Activated CD8-positive, alpha-beta memory T cell treated with anti-CD3 and anti-CD28 coated beads, Interleukin-2, amount 50 U/mL, for 24 hours (primary cell): ENCODE data around the gene RGS7.
"Not testable (repeated sequence)": the region's sequence is repeated elsewhere in the genome, so short reads cannot be mapped to it uniquely, and the experiment has no call there.

ENCODE experiments used
- DNase-seq: peaks from one replicate; pipeline ENCODE4 v3.0.0-alpha.2; 2020; ENCODE audit errors: extremely low read depth

The RGS7 gene

DNA sequence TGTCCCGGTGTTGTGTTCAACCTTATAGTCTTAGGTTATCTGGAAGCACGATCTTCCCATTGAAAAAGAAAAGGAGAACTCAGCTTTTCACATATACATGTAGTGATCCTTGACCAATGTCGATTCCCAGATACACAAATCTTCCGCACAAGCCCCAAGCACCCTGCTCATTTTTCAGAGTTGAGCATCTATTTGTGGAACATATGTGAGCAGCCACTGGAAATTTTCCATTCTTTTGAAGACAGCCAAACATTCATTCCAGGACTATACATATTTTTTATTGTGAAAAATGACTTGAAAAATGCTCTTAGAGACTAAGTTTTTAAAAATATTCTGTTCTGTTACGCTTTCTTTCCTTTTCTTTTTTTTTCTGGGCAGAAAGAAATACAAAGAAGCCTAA is 371.9 kb downstream of the RGS7 start:
- no peak for DNase-seq

DNA sequence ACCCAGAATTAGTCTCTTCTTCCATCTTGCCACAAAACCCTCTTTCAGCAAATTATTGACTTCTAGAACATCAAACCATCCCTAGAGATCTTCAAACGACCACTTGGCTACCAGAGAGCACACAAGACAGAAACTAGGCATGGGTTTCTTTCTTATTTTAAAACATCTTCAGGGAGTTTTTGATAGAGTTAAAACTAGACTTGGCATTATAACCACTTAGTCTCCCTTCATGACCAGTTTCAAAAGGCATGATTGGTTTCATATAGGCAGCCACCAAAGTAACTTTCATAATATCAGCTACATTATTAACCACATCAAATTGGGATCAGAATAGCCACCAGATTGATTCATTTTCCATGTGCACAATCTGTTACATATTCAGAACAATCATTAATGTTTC is 376.7 kb downstream of the RGS7 start:
- DNase-seq = no peak

DNA sequence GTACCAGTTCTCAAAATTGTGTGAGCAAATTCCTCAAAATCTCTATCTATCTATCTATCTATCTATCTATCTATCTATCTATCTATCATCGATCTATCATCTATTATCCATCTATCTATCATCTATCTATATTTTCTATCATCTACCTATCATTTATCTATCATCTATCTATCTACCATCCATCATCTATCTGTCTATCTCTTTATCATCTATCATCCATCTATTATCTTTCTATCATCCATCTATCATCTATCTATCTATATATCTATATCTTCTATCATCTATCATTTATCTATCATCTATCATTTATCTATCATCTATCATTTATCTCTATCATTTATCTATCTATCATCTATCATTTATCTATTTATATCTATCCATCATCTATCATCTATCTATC is 380.3 kb downstream of the RGS7 start:
- DNase-seq = no peak

DNA sequence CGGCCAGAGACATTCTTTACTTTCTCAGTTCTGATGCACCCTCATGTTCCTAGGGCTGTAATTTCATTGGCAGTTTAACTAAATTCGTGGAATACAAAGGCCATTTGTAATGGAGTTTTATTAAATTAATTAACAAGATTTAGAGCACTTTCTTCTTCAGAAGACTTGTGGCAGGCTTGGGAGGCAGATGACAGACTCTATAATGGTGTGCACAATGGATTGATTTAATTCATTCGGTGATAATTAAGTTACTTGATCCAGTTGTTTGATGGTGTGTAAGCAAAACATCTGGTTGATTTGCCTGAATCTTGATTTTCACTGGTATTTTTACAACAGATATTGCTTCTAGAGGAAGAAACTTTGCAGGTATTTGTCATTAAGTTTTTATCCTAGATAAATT is 383.1 kb downstream of the RGS7 start:
- no peak for DNase-seq

DNA sequence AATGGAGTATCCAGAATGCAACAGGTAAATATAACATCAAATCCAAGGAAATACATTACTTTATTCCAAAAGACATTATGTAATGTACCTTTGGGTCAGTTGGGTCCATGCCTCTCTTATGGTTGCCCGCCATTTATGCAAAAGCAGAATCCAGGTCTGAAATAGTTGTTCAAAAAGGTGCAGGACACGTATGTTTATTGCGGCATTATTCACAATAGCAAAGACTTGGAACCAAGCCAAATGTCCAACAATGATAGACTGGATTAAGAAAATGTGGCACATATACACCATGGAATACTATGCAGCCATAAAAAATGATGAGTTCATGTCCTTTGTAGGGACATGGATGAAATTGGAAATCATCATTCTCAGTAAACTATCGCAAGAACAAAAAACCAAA is 384.9 kb downstream of the RGS7 start:
- DNase-seq = not testable (repeated sequence)

DNA sequence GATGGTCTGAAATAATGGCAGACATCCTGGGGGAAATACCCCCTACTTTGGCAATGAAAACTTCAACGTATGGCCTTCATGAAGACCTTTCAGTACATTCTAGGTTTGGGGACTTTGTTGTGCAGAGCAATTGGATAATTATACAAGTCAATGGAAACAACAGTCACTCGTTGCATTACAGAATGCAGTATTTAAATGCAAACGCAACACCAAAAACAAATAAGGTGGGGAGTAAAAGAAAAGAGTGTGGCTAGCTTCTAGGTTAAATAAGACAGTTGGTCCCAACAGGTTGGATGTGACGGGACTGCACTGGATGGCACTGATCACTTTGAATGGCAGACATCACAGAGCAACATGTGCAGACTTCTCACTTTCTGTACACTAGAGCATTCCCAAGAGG is 386.8 kb downstream of the RGS7 start:
- no peak for DNase-seq

DNA sequence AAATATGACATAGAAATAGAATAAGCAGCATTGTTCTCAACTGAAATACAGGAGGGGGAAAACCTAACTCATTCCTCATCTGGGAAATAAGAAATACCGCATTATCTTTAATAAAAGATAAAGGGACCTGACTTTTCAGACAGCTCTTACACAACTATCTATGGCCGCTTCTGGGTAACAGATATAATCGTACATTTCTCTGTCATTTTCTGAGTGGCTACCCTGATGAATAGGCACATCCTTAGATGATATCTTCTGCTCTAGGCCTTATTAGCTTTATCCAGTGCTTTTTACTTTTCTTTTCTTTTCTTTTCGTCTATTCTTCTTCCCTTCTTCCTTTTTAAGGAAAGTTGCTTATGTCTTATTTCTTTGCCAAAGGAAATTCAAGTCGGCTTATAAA is 388.1 kb downstream of the RGS7 start:
- DNase-seq = no peak

DNA sequence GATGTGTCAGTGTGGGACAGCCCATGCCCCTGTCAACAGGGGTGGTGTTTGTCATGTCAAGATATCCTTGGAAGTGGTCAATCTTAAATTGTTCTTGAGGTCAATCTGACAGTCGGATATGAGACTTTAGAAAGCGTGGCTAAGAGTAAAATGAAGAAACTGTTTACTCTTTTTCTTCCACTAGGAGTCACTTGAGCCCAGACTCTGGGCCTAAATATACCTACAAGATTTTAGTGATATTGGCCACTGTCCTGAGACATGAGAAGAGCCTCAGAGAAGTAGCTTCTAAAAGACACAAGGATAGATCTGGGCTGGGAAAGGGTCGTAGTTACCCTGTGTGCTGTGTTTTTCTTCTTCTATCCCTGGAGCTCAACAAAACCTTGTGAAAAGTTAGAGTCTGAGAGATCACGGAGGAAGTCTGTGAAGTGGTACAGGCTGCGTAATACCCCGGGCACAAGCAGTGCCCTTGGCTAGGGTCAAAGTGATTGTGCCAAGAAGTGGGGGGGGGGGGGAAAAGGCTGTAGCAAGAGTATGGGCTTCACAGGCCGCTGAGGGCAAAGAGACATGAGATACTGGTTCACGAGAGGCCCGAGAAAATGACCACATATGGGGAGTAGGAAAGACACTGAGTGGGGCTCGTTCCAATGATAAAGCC is 389.8 kb downstream of the RGS7 start:
- DNase-seq = no peak

DNA sequence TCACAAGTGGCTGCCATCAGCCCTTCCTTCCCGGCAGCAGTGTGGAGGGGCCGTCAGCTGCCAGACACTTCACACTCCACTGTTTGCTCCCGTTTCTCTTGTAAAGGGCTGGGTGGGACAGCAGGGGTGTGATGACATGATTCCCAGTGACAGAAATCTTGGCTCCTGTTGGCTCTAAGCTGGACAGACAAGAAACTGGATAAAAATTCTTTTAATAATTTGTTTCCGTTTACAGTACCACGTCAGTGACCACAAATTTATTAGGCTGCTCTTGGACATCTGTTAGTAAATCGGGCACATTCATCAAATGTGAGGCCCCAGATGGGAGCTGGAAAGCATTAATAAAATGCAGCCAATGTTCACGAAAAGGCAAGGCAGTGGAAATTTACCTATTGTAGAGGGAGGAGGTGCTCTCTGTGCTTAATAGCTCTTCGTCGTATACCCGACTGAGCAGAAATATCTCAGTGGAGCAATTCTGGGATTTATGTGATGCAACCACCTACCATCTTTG is 391.4 kb downstream of the RGS7 start:
- DNase-seq = no peak

DNA sequence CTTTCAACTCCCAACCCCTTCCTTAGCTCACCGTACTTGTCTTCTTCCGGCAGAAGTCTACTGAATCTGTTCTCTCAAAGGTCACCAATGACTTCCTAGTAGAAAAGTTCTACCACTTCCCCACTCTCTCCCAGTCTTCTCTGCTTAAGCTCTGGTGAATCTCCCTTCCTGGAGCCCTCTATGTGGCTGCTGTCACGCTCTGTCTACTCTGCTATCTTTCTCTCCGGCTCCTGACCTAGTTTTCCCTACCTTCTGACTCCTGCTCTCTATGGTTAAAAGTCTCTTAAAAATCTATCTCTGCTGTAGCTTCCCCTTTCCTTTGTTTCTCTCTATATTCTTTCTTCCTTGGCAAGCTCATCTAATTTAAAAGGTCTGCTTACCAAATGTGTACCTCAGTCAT is 394.9 kb downstream of the RGS7 start:
- no peak for DNase-seq

DNA sequence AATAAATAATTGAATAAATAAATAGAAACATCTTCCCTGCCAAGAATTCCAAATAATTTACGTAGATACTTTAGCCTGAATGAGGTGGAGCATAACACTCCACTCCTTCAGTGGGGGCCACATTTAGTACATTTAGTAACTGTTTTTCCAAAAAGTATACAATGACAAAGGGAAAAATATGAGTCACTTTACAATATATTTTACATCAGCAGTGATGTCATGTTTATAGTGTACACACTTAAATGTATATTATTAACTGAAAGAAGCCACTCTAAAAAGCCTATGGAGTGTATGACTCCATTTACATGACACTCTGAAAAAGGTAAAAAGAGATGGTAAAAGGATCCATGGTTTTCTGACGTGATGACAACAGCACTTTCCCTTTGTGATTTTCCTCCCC is 400.6 kb downstream of the RGS7 start:
- DNase-seq = no peak

DNA sequence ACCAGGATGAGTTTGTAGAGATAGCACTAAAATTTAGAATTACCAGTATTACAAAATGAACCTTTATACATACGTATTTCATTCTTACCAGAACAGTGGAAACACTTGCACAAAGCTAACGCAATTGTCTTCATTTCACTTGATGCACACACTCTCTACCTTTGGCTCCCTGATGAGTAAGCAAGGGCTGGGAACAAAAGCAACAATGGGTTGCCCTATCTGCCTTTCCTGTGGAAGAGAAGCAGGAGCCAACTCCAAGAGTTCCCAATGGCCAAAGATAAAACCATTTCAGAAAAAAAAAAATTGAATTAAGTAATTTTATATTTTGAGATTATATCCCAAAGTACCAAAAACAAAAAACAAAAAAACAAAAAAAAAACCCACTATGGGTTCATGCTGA is 401.0 kb downstream of the RGS7 start:
- DNase-seq = no peak

DNA sequence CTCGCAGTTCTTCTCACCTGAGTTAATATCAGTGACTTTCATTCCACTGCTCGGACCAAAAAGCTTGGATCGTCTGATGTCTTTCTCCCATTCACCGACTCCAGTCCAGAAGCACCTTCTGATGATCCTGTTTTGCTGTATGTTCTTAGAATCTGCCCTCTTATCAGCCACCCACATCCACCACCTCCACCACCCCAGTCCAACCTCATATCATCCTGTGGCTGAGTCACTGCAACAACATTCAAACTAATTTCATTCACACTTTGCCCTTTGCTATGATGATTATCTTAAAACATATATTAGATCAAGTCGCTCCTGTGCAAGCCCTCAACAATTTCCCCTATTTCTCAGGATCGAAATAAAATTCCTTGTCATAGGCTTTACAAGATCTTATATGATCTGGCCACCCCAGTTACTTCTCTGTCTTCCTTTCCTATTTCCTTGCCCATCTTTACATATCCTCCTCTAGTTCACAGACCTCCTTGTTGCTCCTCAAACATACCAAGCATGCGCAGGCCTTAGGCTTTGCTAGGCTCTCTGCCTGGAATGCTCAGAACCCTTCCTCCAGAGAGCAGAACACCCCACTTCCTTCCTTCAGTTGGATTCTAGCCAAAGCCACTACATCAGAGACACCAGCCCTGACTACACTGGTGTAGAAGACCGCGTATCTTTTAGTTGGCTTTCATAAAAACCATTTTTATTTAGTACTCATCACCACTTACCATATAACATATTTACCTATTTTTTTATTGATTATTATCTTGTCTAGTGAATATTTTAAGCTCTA is 409.4 kb downstream of the RGS7 start:
- no peak for DNase-seq

DNA sequence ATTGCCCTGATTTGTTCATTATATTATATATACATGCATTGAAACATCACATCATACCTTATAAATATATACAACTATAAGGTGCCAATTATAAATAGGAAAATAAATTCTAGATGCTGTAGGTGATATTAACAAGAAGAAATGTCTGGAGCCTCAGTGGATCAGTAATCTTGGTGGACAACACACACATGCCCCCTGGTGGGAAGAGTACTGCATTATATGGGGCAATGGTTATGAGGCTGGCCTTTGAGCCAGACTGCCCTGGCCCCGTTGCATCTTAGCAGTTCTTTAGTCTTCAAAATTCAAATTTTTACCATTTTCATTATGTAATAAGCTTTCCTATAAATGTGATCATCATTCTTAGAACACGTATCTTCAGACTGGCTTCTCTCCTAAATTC is 410.1 kb downstream of the RGS7 start:
- DNase-seq = no peak

DNA sequence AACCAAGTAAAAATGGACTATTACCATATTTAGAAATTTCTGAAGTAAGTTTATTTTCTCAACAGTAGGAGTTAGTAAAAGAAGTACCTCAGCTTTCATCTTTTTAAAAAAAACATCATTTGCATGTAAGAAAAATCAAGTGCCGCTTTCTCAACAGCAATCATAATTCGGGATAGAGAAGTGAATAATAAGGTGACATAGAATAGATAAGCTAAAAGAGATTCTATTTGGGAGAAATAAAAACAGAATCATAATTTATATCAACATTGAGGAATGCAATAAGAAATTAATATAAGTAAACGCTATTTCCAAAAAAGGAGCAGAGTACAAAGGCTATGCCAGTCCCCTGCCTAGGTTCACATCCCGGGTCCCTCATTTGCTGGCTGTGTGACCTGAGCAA is 414.1 kb downstream of the RGS7 start:
- no peak for DNase-seq

DNA sequence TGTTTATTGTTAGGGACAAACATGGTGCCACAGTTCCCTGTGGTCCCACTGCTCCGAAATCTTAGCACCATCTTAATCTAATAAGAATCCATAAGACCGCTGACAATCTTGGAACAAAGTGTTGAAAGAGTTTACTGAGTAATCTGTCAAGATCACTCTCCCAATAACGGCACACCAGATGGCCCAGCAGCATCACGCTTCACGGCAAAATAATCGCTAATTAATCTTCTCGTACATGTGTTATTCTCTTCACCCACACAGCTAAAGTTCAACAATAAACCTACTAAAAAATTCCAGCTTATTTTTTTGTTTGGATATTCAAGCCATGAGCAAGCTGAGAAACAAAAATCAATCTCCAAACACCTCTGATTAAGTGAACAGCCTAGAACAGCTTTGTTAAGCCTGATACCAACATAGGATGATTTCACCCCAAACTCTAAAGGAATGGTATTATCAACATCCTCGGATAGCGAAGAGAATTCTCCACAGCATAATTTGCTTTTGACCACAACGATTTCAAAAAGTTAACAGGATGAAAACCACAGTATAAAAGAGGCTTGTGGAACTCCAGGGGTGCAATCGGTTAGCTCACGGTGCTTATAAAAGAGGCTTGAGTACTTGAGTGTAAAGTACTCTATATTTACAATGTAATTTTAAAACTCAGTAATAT is 415.2 kb downstream of the RGS7 start:
- no peak for DNase-seq

DNA sequence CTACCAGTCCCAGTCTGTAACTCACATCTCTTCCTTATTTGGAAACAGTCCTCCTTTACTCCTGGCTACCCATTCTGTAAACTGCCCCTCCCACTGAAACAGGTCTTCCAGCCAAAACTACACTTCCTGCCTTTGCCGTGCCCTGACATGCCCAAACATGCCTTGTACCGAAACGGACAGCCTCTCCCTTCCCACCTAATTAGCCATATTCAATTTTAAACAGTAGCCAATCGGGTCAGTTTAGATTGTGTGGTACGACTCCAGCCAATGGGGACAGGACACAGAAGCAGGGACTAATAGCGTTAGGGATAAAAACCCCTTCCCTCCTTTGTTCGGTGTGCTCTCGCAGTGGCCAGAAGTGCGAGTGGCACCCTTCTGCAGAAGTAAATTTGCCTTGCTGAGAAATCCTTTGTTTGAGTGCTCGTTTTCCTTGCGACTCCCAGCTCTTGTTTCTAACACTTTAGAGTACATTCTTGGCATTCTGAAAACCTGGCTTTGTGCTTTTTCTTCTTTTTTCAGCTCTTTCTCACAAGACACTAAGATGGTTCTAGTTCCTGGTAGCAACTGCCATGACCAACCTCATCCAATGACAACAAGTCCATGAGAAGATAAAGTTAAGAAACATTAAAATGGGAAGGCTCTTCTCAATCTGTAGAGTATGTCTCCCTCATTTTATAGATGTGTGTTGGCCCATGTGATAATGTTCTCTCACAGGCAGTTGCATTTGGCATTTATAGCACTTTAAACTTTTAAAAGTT is 419.9 kb downstream of the RGS7 start:
- DNase-seq = no peak

DNA sequence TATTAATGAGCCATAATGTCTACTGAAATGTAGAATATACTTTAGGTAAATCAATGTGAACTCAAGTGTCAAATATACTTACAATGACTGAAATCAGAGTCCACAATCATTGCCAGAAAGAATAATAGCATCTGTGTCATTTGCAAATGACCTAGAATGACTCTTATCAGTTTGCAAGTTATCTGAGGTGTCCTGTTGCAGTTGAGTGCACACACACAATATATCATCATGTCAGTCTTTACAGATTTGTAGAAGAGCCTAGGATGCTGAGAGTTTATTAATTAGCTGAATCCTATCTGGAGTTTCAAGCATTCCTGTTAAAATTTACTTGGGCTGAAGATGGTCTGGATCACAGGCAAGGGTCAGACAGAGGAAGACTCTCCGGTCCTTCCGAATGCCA is 421.1 kb downstream of the RGS7 start:
- no peak for DNase-seq

DNA sequence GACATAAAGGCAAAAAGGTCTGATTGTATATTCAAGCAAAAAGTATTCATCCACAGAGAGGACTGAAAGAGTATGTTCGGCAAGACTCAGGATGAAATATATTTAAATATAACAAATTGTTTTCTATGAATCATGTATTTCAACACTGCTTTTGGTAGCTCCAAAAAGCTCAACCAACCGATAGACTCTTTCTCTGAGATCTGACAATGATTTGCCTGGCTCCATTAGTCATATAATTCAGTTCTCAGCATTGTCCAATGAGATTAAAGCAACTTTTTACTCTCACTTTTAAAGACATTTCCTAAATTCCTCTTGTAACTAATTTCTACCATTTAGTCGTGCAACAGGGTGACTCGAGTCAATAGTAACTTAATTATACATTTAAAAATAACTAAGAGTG is 426.0 kb downstream of the RGS7 start:
- no peak for DNase-seq

DNA sequence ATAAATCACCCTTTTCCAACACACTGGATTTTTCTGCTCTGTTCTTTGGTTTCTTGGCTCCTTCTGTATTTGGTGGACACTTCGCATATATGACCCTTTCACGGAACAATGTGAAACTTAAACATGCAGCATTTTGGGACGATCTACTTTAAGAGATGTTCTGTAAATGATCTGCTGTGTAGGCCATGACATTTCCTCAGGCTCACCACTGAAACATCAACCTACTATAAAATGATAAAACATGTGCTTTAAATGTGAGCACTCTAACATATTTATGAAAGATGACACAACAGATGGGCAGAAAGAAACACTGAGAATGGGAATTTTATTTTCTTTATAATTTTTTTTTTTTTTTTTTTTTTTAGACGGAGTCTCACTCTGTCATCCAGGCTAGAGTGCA is 428.7 kb downstream of the RGS7 start:
- no peak for DNase-seq

DNA sequence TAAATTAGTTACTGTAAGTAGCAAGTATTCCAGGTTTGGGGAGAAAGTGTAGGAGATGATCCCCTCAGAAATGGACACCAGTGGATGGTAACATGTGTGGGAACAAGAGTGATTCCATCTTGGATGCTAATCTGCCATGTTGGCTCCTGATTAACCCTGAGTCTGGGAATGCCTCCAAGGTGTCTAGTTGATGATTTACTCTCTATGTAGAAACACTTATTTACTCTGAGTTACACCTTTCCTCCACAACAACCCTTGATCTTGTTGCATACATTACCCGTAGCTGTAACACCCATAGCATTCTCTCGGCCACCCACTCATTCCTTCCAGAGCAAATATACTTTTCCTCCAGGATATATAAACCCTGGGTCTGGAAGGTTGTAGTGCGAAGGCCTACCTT is 429.2 kb downstream of the RGS7 start:
- DNase-seq = no peak

DNA sequence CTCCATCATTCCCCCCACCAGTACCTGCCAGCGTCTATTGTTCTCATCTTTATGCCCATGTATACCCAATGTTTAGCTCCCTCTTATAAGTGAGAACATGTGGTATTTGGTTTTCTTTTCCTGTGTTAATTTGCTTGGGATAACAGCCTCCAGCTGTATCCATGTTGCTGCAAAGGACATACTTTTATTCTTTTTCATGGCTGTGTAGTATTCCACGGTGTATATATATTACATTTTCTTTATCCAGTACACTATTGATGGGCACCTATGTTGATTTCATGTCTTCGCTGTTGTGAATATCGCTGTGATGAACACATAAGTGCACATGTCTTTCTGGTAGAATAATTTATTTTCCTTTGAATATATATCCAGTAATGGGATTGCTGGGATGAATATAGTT is 431.7 kb downstream of the RGS7 start:
- no peak for DNase-seq
